GM12892 (cell line): ENCODE measurements around the gene SLC7A6.

Experiments used
- POLR2A ChIP-seq: IDR thresholded peaks from 2 replicates; pipeline ENCODE4 v1.6.1; 2011; ENCODE audit warnings: low read depth, low read length, control low read depth
- POLR2AphosphoS5 ChIP-seq: IDR thresholded peaks from 2 replicates; pipeline ENCODE4 v1.6.1; 2011; ENCODE audit warnings: low read depth, low read length, control low read depth
- TAF1 ChIP-seq: IDR thresholded peaks from 2 replicates; pipeline ENCODE4 v1.6.1; 2011; ENCODE audit warnings: low read depth, mild to moderate bottlenecking, control low read depth, low read length, borderline replicate concordance

DNA sequence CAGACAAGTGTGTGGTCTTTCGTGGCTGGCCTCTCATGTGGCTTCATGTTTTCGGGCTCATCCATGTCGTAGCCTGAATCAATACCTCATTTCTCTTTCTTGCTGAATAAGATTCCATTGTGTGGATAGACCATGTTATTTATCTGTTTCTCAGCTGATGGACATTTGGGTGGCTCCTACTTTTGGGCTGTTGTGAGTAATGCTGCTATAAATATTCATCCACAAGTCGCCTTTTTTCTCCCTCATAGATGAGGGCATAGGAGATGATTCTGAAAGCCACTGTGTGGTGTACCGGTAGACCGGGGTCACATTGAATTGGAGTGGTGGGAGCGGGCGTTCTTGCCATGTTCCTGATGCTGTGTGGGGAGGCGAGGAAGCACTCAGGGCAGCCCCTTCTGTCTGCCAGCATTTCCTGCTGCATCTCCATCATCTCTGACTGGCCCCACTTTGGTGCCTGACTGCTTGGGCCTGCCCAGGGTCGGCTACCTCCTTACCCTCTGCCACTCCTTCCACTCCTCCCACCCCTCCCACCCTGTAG lies 86.6 kb downstream of the SLC7A6 start:
- TF ChIP-seq TAF1 (no peak), POLR2A (no peak), POLR2AphosphoS5 (no peak)
